ENCODE measurements around the gene ERBIN.
"Not testable (repeated sequence)": the region's sequence is repeated elsewhere in the genome, so short reads cannot be mapped to it uniquely, and the experiment has no call there.

Gene ERBIN

GRCh38 chr5:66010476-66010875, 84.1 kb downstream of the ERBIN start:
- DNase-seq = no peak

- DNase-seq = no peak
Measured at GRCh38 chr5:66012271-66012670, 85.9 kb downstream of the ERBIN start.

- no peak for DNase-seq
Measured at GRCh38 chr5:66013397-66013796, 87.0 kb downstream of the ERBIN start.

GRCh38 chr5:66013906-66014305, 87.5 kb downstream of the ERBIN start:
- DNase-seq = no peak

GRCh38 chr5:66015196-66015960, 89.0 kb downstream of the ERBIN start:
- no peak for DNase-seq

GRCh38 chr5:66021585-66021984, 95.2 kb downstream of the ERBIN start:
- no peak for DNase-seq

GRCh38 chr5:66039296-66039695, 112.9 kb downstream of the ERBIN start:
- DNase-seq = no peak

GRCh38 chr5:66039701-66040100, 113.3 kb downstream of the ERBIN start:
- no peak for DNase-seq

- DNase-seq = no peak
Measured at GRCh38 chr5:66041627-66042026, 115.3 kb downstream of the ERBIN start.

- DNase-seq = no peak
Measured at GRCh38 chr5:66057239-66057638, 130.9 kb downstream of the ERBIN start.

- DNase-seq = not testable (repeated sequence)
Measured at GRCh38 chr5:66061320-66061719, 134.9 kb downstream of the ERBIN start.

GRCh38 chr5:66063061-66063460, 136.7 kb downstream of the ERBIN start:
- DNase-seq = not testable (repeated sequence)

GRCh38 chr5:66066826-66067225, 140.5 kb downstream of the ERBIN start:
- DNase-seq = no peak

GRCh38 chr5:66072031-66072430, 145.7 kb downstream of the ERBIN start:
- DNase-seq = no peak

GRCh38 chr5:66074901-66075300, 148.5 kb downstream of the ERBIN start:
- DNase-seq = peak; percentile 1

GRCh38 chr5:66080664-66081063, 154.3 kb downstream of the ERBIN start:
- no peak for DNase-seq

- no peak for DNase-seq
Measured at GRCh38 chr5:66089384-66089783, 163.0 kb downstream of the ERBIN start.

GRCh38 chr5:66100851-66101250, 174.5 kb downstream of the ERBIN start:
- no peak for DNase-seq

GRCh38 chr5:66113160-66113559, 186.8 kb downstream of the ERBIN start:
- DNase-seq = no peak

- DNase-seq = no peak
Measured at GRCh38 chr5:66118304-66118703, 191.9 kb downstream of the ERBIN start.

GRCh38 chr5:66122379-66123034, 196.1 kb downstream of the ERBIN start:
- no peak for DNase-seq

GRCh38 chr5:66129144-66129543, 202.8 kb downstream of the ERBIN start:
- DNase-seq = no peak

GRCh38 chr5:66130493-66130892, 204.1 kb downstream of the ERBIN start:
- no peak for DNase-seq

Data from NCI-H146 (cell line).